BLaER1 treated with 17β-estradiol and CSF1 and Interleukin-3, amounts not matched to agents 10 nM and 100 nM (cell line): ENCODE results near the gene MYDGF.

Experiments used
- H3K27ac ChIP-seq, 11 experiments: shearing (Covaris generic); formaldehyde crosslinking; 2 replicates each; pipeline ENCODE4 v1.8.1; 2022
- H3K27me3 ChIP-seq, 11 experiments: shearing (Covaris generic); formaldehyde crosslinking; 2 replicates each; pipeline ENCODE4 v1.8.1; 2022
- H3K36me3 ChIP-seq, 11 experiments: shearing (Covaris generic); formaldehyde crosslinking; 2 replicates each; pipeline ENCODE4 v1.8.1; 2022
- H3K4me1 ChIP-seq, 10 experiments: shearing (Covaris generic); formaldehyde crosslinking; 2 replicates each; pipeline ENCODE4 v1.8.1; 2022
- H3K4me2 ChIP-seq, 11 experiments: shearing (Covaris generic); formaldehyde crosslinking; 2 replicates each; pipeline ENCODE4 v1.8.1; 2022
- H3K4me3 ChIP-seq, 10 experiments: shearing (Covaris generic); formaldehyde crosslinking; 2 replicates each; pipeline ENCODE4 v1.8.1; 2022
- H3K9ac ChIP-seq, 11 experiments: shearing (Covaris generic); formaldehyde crosslinking; 2 replicates each; pipeline ENCODE4 v1.8.1; 2022
- H3K9me3 ChIP-seq, 11 experiments: shearing (Covaris generic); formaldehyde crosslinking; replicated peaks in 1 of 11; 2 replicates each; pipeline ENCODE4 v1.8.1; 2022
- H4K20me1 ChIP-seq, 11 experiments: shearing (Covaris generic); formaldehyde crosslinking; 2 replicates each; pipeline ENCODE4 v1.8.1; 2022
- Cebpa-rat ChIP-seq, 11 experiments: shearing (Covaris generic); IDR thresholded peaks; 2 replicates each; pipeline ENCODE4 v1.8.1; 2022

Gene MYDGF

DNA sequence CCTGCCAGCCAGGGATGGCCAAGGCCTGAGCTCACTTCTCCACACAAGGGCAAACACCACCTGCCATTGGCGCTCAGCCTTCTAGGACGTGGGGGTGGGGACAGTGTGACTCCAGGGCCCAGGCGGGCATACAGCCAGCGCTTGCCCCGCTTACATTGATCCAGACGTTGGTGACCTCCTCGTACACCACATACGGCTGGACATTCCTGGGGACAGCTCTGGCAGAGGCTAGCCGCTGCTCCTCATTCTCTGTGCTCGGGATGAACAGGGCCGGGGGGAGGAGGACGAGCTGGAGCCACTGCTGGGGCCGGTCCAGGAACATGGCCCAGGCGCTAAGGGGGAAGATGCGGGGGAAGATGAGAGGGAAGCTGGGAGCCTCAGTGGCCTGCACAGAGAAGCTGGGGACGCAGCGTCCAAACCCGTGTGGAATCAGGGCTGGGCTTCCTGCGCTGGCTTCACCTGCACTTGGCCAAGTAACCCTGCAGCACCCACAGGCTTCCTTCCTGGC, 25.1 kb upstream of the MYDGF start:
- H3K27me3 ChIP-seq, result no peaks in the 10 kb centered on the region
- H4K20me1 ChIP-seq, result peaks cover 0 to 82% (median 53%) of the 10 kb centered on the region in 11 experiments; a peak in 19 of 22 replicates
- H3K4me3 ChIP-seq, result no peak overlapping the region
- TF ChIP-seq Cebpa-rat (IDR thresholded peaks at IDR 0.05), result no peak
- no peak overlapping the region; a peak in 2 of 22 replicates for H3K9ac ChIP-seq
- H3K4me1 ChIP-seq, result peaks cover 52 to 90% (median 78%) of the 10 kb centered on the region in 10 experiments
- no peaks in the 10 kb centered on the region for H3K9me3 ChIP-seq
- peaks cover 72 to 98% (median 91%) of the 10 kb centered on the region in 11 experiments for H3K36me3 ChIP-seq
- H3K4me2 ChIP-seq, result peak overlapping the region in 4 of 11 experiments; percentile 84 to 94 (median 90); a peak in 7 of 22 replicates
- peak overlapping the region in 1 of 11 experiments; percentile 64; a peak in 1 of 22 replicates for H3K27ac ChIP-seq

DNA sequence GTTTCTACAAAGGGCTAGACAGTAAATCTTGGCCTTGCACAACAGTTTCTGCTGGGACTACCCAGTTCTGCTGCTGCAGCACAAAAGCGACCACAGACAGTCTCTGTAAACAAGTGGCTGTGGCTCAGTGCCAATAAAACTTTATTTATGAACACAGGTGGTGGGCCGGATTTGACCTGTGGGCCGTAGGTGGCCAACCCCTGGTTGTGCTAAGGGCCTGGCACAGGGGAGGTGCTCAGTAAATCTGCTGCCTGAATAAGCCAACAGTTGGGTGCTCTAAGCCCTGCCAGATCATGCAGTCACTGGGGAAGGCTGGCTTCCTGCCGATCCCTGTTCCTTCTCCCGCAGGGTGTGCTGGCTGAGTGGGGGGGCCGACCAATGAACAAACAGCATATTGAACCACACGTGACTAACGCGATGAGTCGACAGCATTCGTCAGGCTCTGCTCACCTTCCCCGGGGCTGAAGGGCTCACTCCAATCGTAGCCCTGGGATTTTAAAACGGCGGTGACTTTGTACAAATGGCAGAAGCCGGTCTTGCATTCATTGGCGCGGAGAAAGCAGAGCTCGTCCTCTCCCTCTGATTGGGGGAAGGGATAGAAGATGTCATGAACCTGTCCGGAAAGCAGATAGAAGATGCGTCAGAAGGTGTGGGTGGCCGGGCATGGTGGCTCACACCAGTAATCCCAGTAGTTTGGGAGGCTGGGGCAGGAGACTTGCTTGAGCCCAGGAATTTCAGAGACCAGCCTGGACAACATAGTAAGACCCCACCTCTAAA, 24.3 kb upstream of the MYDGF start:
- no peak; a peak in 1 of 22 replicates for TF ChIP-seq Cebpa-rat (IDR thresholded peaks at IDR 0.05)
- peaks cover 0 to 82% (median 48%) of the 10 kb centered on the region in 11 experiments; a peak in 19 of 22 replicates for H4K20me1 ChIP-seq
- H3K27ac ChIP-seq, result peak overlapping the region in 10 of 11 experiments; percentile 45 to 70 (median 60); a peak in 16 of 22 replicates
- H3K9ac ChIP-seq, result peak overlapping the region in 7 of 11 experiments; percentile 39 to 70 (median 58); a peak in 8 of 22 replicates
- no peaks in the 10 kb centered on the region for H3K9me3 ChIP-seq
- no peak overlapping the region for H3K4me3 ChIP-seq
- H3K4me2 ChIP-seq, result peak overlapping the region; percentile 84 to 99 (median 95)
- peaks cover 72 to 98% (median 91%) of the 10 kb centered on the region in 11 experiments for H3K36me3 ChIP-seq
- no peaks in the 10 kb centered on the region for H3K27me3 ChIP-seq
- peaks cover 57 to 82% (median 71%) of the 10 kb centered on the region in 10 experiments for H3K4me1 ChIP-seq

DNA sequence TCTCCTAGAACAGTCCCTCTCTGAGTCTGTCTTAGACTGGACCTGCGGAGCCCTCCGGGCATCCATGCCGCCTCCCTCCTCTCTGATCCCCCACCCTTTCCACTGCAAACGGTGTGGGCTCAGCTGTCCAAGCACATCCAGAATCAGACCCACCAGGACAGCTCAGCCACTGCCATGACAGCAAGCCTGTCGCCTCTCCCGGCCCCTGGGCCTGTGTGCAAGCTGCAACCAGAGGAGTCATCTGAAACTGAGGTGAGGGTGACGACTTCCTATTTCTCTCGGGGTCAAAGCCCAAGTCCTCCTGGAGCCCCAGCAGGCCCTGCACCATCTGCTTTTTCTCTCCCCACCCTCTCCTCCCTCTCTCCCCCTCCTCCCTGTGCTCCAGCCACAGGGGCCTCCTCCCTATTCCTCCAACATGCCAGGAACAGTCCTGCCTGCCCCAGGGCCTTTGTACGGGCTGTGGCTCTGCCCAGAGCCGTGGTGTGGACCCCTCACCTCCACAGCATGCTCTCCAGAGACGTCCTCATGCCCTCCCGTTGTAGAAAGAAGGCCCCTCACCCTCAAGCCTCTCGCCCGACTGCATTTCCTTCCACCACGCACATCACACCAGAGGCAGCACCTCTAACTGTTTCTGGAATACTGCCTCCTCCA, 23.5 kb upstream of the MYDGF start:
- no peaks in the 10 kb centered on the region for H3K9me3 ChIP-seq
- peaks cover 54 to 74% (median 65%) of the 10 kb centered on the region in 10 experiments for H3K4me1 ChIP-seq
- no peaks in the 10 kb centered on the region for H3K27me3 ChIP-seq
- peak overlapping the region; percentile 50 to 74 (median 59); a peak in 20 of 22 replicates for H3K9ac ChIP-seq
- TF ChIP-seq Cebpa-rat (IDR thresholded peaks at IDR 0.05), result no peak
- H3K27ac ChIP-seq, result peak overlapping the region; percentile 45 to 70 (median 60); a peak in 20 of 22 replicates
- H4K20me1 ChIP-seq, result peaks cover 0 to 82% (median 44%) of the 10 kb centered on the region in 11 experiments; a peak in 19 of 22 replicates
- H3K36me3 ChIP-seq, result peaks cover 74 to 99% (median 91%) of the 10 kb centered on the region in 11 experiments
- peak overlapping the region in 4 of 10 experiments; percentile 35 to 55 (median 40); a peak in 4 of 20 replicates for H3K4me3 ChIP-seq
- peak overlapping the region; percentile 84 to 99 (median 95) for H3K4me2 ChIP-seq

DNA sequence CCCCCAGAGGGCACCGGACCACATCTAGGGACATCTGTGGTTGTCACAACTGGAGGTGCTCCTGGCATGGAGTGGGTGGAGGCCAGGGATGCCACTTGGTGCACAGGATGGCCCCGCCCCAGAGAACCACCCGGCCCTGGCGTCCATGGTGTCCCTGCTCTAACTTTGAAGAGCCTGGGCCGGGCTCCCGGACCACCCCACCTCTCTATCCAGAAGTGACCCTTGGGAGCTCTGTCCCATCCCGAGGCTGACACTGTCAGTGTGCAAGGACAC, 22.9 kb upstream of the MYDGF start:
- Histone ChIP-seq H4K20me1 (peaks cover 0 to 82% (median 44%) of the 10 kb centered on the region in 11 experiments; a peak in 19 of 22 replicates), H3K36me3 (peaks cover 74 to 99% (median 91%) of the 10 kb centered on the region in 11 experiments), H3K9me3 (no peaks in the 10 kb centered on the region), H3K4me3 (peak overlapping the region in 7 of 10 experiments; percentile 21 to 55 (median 39); a peak in 10 of 20 replicates), H3K9ac (peak overlapping the region; percentile 46 to 74 (median 59); a peak in 21 of 22 replicates), H3K4me1 (peaks cover 51 to 70% (median 62%) of the 10 kb centered on the region in 10 experiments), H3K4me2 (peak overlapping the region; percentile 84 to 99 (median 95)), H3K27me3 (no peaks in the 10 kb centered on the region), H3K27ac (peak overlapping the region; percentile 45 to 70 (median 60); a peak in 20 of 22 replicates)
- TF ChIP-seq Cebpa-rat (IDR thresholded peaks at IDR 0.05), result no peak

DNA sequence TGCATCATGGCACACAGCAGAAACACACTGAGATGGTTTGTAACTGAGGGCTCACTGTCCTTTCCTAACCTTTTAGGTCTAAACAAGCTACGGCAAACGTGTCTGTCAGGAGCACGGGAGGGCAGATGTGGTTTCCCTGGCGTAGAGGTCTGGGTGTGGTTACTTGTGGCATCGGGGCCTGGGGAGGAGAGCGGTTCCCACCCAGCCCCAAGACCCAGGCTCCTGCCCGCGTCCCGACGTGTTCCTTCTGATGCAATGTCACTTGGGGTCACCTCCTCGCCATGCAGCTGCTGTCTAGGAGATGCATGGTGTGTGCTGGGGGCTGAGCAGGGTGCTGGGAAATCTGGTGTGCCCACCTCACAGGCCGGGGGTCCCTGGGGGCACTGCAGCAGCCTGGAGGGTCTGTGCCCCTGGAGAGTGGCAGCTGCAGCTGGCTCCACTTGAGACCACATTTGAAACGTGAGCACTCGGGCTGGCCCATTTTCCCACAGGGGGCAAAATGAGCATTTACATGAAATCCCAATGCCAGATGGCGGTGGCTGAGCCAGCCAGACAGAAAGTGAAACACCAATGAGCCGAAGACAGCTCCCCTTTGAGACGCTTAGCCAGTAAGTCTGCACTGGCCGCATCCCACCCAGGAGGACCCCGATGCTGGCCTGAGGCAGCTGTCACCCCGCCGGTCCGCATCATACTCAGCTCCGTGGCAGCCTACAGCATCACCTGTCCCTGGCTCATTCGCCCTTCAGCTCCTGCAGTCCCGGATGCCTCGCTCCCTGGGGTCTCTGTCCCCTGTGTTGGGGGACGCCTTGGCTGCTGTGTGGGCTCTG, 22.3 kb upstream of the MYDGF start:
- Histone ChIP-seq H3K36me3 (peaks cover 70 to 99% (median 91%) of the 10 kb centered on the region in 11 experiments), H3K9me3 (no peaks in the 10 kb centered on the region), H4K20me1 (peaks cover 0 to 82% (median 41%) of the 10 kb centered on the region in 11 experiments; a peak in 19 of 22 replicates), H3K4me2 (peak overlapping the region; percentile 84 to 99 (median 95)), H3K27me3 (no peaks in the 10 kb centered on the region), H3K4me1 (peaks cover 50 to 70% (median 61%) of the 10 kb centered on the region in 10 experiments), H3K9ac (peak overlapping the region; percentile 46 to 74 (median 59); a peak in 21 of 22 replicates), H3K27ac (peak overlapping the region; percentile 45 to 70 (median 60); a peak in 21 of 22 replicates), H3K4me3 (peak overlapping the region in 7 of 10 experiments; percentile 21 to 55 (median 39); a peak in 10 of 20 replicates)
- TF ChIP-seq Cebpa-rat (IDR thresholded peaks at IDR 0.05), result no peak

- H3K9me3 ChIP-seq, result no peaks in the 10 kb centered on the region
- peak overlapping the region in 2 of 11 experiments; percentile 49 to 50; a peak in 2 of 22 replicates for H3K9ac ChIP-seq
- H3K27me3 ChIP-seq, result no peaks in the 10 kb centered on the region
- peaks cover 62 to 99% (median 90%) of the 10 kb centered on the region in 11 experiments for H3K36me3 ChIP-seq
- no peak for TF ChIP-seq Cebpa-rat (IDR thresholded peaks at IDR 0.05)
- H3K27ac ChIP-seq, result peak overlapping the region in 5 of 11 experiments; percentile 2 to 75 (median 57); a peak in 6 of 22 replicates
- no peak overlapping the region for H3K4me3 ChIP-seq
- H3K4me1 ChIP-seq, result peaks cover 52 to 73% (median 68%) of the 10 kb centered on the region in 10 experiments
- peak overlapping the region in 10 of 11 experiments; percentile 84 to 99 (median 94); a peak in 14 of 22 replicates for H3K4me2 ChIP-seq
- H4K20me1 ChIP-seq, result peaks cover 0 to 82% (median 48%) of the 10 kb centered on the region in 11 experiments; a peak in 19 of 22 replicates
These were observed 21.2 kb upstream of the MYDGF start for GRCh38 chr19:4691373-4691772.

DNA sequence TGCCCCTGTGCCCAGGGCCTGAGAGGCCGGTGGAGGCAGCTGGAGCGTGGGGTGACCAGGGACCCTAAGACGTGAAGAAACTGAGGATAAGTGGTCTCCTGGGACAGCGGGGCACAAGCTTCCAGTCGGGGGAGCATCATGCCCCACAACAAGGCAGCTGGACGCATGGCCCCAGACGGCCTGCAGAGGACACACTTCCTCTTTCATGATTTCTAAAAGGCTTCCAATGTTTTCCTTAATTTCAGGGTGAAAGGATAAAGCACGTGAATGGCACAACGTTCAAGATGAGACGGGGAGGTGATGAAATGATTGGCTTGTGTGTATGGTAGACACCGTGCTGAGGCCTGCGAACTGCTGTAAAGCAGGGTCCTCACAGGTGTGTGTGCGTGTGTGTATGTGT, 20.2 kb upstream of the MYDGF start:
- H4K20me1 ChIP-seq, result peaks cover 0 to 86% (median 46%) of the 10 kb centered on the region in 11 experiments; a peak in 19 of 22 replicates
- no peaks in the 10 kb centered on the region for H3K27me3 ChIP-seq
- no peak for TF ChIP-seq Cebpa-rat (IDR thresholded peaks at IDR 0.05)
- peak overlapping the region in 3 of 11 experiments; percentile 27 to 94 (median 91); a peak in 5 of 22 replicates for H3K4me2 ChIP-seq
- H3K36me3 ChIP-seq, result peaks cover 61 to 99% (median 90%) of the 10 kb centered on the region in 11 experiments
- H3K9me3 ChIP-seq, result no peaks in the 10 kb centered on the region
- peaks cover 52 to 70% (median 65%) of the 10 kb centered on the region in 10 experiments for H3K4me1 ChIP-seq
- peak overlapping the region in 1 of 11 experiments; percentile 50; a peak in 1 of 22 replicates for H3K9ac ChIP-seq
- H3K27ac ChIP-seq, result peak overlapping the region in 3 of 11 experiments; percentile 57 to 75 (median 59); a peak in 3 of 22 replicates
- no peak overlapping the region for H3K4me3 ChIP-seq
